Kidney (tissue), 14 donors: Measurements from ENCODE around the gene HHLA2. TPM values are rescaled to one million over a fixed set of nuclear protein-coding genes. Genes with fewer than 3 reads are reported as not detected.

Experiments
- DNase-seq, 5 donors: peaks; one replicate each; pipeline ENCODE4 v3.0.0-alpha.2; 2013 to 2020
- FAIRE-seq: peaks from 2 replicates; lab custom pipeline; 2012; peaks lifted over from hg19 to GRCh38; lab: Jason Lieb, UNC
- H3K27ac ChIP-seq, 2 donors: one replicate each; pipeline ENCODE4 v1.7.0; 2013; ENCODE audit warnings: low read depth in 2 of 2, low read length in 2 of 2, inconsistent platforms in 1 of 2
- H3K27me3 ChIP-seq: one replicate; pipeline ENCODE4 v1.7.1; 2013; ENCODE audit warnings: low read length, inconsistent platforms; ENCODE audit not compliant: control insufficient read depth, insufficient read depth
- H3K36me3 ChIP-seq, 3 donors: one replicate each; pipeline versions ENCODE4 v1.7.0 to v1.7.1; 2013; ENCODE audit warnings: low read length in 3 of 3, control low read depth in 1 of 3, inconsistent platforms in 1 of 3; ENCODE audit not compliant: insufficient read depth in 3 of 3, control insufficient read depth in 2 of 3
- H3K4me1 ChIP-seq, 3 donors: one replicate each; pipeline versions ENCODE4 v1.7.0 to v1.7.1; 2013; ENCODE audit warnings: low read length in 3 of 3, inconsistent platforms in 1 of 3, low read depth in 1 of 3; ENCODE audit not compliant: control insufficient read depth in 2 of 3, insufficient read depth in 2 of 3
- H3K4me3 ChIP-seq, 3 donors: one replicate each; pipeline versions ENCODE4 v1.7.0 to v1.8.1; 2013; ENCODE audit warnings: low read length in 3 of 3, control low read depth in 1 of 3, inconsistent platforms in 1 of 3
- H3K9ac ChIP-seq, 3 donors: one replicate each; pipeline versions ENCODE4 v1.7.0 to v1.7.1; 2013; ENCODE audit warnings: low read length in 3 of 3, control low read depth in 1 of 3, inconsistent platforms in 1 of 3
- H3K9me3 ChIP-seq, 3 donors: one replicate each; pipeline versions ENCODE4 v1.7.0 to v1.7.1; 2013; ENCODE audit warnings: low read length in 3 of 3, control low read depth in 1 of 3, inconsistent platforms in 1 of 3; ENCODE audit not compliant: control insufficient read depth in 2 of 3, insufficient read depth in 1 of 3
- CTCF ChIP-seq: IDR thresholded peaks from 3 replicates; pipeline ENCODE4 v1.5.1; 2012; ENCODE audit warnings: mild to moderate bottlenecking, moderate library complexity, borderline replicate concordance; ENCODE audit not compliant: insufficient read depth; ENCODE audit errors: extremely low read depth
- intact Hi-C: fragments of 100-400 bp; cut with DNase I; formaldehyde crosslinking; loops from one replicate; pipeline ENCODE4 v1.11.1; 2022
- polyA plus RNA-seq: library from polyadenylated mRNA; stranded (reverse); fragments of 350-450 nt; fragmentation: Illumina TruSeq; extraction: RNeasy Lipid Tissue Mini Kit (QIAGEN cat#74804); gene quantifications from one replicate; pipeline ENCODE4 v1.2.3, GENCODE V29; 2014; ENCODE audit warnings: low read depth, low replicate concordance; ENCODE audit not compliant: insufficient read depth
- total RNA-seq: library from RNA; stranded (reverse); fragmentation: NEBNext Ultra II Directional; extraction: Animal tissue kit (Norgen Biotek cat#: 25700); gene quantifications from one replicate; pipeline ENCODE4 v1.2.1, GENCODE V29; 2021
- donor health status: control.
- donor health status: control.
- donor health status: control.
- donor health status: control.
- donor health status: control.
- donor health status: DM: yes; HTN: yes; CAD: no.
- donor health status: Normal renal cell carcinoma (clear cell type).

Gene HHLA2
- total and polyA plus RNA-seq, 2 donors from 2014 or later = 5.1 to 18.8 TPM

- Histone ChIP-seq H3K9ac (no peak overlapping the region), H3K4me3 (no peak overlapping the region), H3K4me1 (no peaks in the 10 kb centered on the region), H3K27ac (no peak overlapping the region), H3K27me3 (no peaks in the 10 kb centered on the region), H3K9me3 (no peaks in the 10 kb centered on the region), H3K36me3 (no peaks in the 10 kb centered on the region)
- DNase-seq = no peak
- intact Hi-C loops = no loop called here
- no peak for FAIRE-seq
- TF ChIP-seq CTCF = no peak
Observed at GRCh38 chr3:108416111-108416869, 119.9 kb downstream of the HHLA2 start.

GRCh38 chr3:108420926-108421325 lies 124.6 kb downstream of the HHLA2 start:
- no peaks in the 10 kb centered on the region for H3K4me1 ChIP-seq
- no peaks in the 10 kb centered on the region for H3K9me3 ChIP-seq
- H3K36me3 ChIP-seq = no peaks in the 10 kb centered on the region
- DNase-seq = no peak
- H3K27ac ChIP-seq = no peak overlapping the region
- no peak for TF ChIP-seq CTCF
- no peak for FAIRE-seq
- H3K27me3 ChIP-seq = no peaks in the 10 kb centered on the region
- H3K4me3 ChIP-seq = no peak overlapping the region
- no peak overlapping the region for H3K9ac ChIP-seq
- intact Hi-C loops = no loop called here

Other genes starting within 250 kb of the HHLA2 start
- gene CD47, start 205.5 kb upstream of the HHLA2 start, total RNA-seq = 104 TPM
- gene CD47, start 205.5 kb upstream of the HHLA2 start, polyA plus RNA-seq = 61.7 TPM
- 70.4 TPM for gene IFT57, start 74.1 kb upstream of the HHLA2 start, total RNA-seq
- gene IFT57, start 74.1 kb upstream of the HHLA2 start, polyA plus RNA-seq = 64.0 TPM
- 0.44 TPM for gene MYH15, start 214.0 kb downstream of the HHLA2 start, total RNA-seq
- gene MYH15, start 214.0 kb downstream of the HHLA2 start, polyA plus RNA-seq = not detected